ENCODE measurements around the gene LEP.

LEP gene

GRCh38 chr7:128240696-128241386, at the start of gene LEP:
Gene LEP (plus strand): TSS chr7:128241278. CDS start chr7:128252019, 10,741 bp downstream.
- no peaks in the 10 kb centered on the region for H3K36me3 ChIP-seq (ENCODE audit: insufficient read depth, insufficient read length, low read length)
- no peaks in the 10 kb centered on the region for H3K4me1 ChIP-seq (ENCODE audit: insufficient read depth, insufficient read length)
- no peak within 1 kb of the TSS for H3K9ac ChIP-seq (ENCODE audit: insufficient read length, low read depth)
- no peaks in the 10 kb centered on the region for H3K27me3 ChIP-seq (ENCODE audit: insufficient read depth, insufficient read length)
- no peak within 1 kb of the TSS for H3K4me3 ChIP-seq (ENCODE audit: insufficient read length, low read depth)
- DNase-seq (ENCODE audit: low read depth, low spot score): no peak
- H3K9me3 ChIP-seq (ENCODE audit: insufficient read depth, low read length): peaks cover 25% of the 10 kb centered on the region; the same call in 1 of the 2 replicates
- TF ChIP-seq SUZ12 (IDR thresholded peaks at IDR 0.05; ENCODE audit: extremely low read depth, insufficient read depth, insufficient read length) (no peak), ZNF274 (IDR thresholded peaks at IDR 0.05; ENCODE audit: low read depth, low read length) (no peak), YY1 (IDR thresholded peaks at IDR 0.05; ENCODE audit: insufficient read depth, insufficient read length) (no peak)

GRCh38 chr7:128192497-128193142, 48.5 kb upstream of the LEP start:
- TF ChIP-seq YY1 (IDR thresholded peaks at IDR 0.05; ENCODE audit: insufficient read depth, insufficient read length) (no peak), SUZ12 (IDR thresholded peaks at IDR 0.05; ENCODE audit: extremely low read depth, insufficient read depth, insufficient read length) (no peak)
- H3K36me3 ChIP-seq (ENCODE audit: insufficient read depth, insufficient read length, low read length): no peaks in the 10 kb centered on the region
- no peak overlapping the region for H3K9ac ChIP-seq (ENCODE audit: insufficient read length, low read depth)
- H3K4me1 ChIP-seq (ENCODE audit: insufficient read depth, insufficient read length): no peaks in the 10 kb centered on the region
- DNase-seq (ENCODE audit: low read depth, low spot score): no peak
- H3K27me3 ChIP-seq (ENCODE audit: insufficient read depth, insufficient read length): no peaks in the 10 kb centered on the region
- H3K4me3 ChIP-seq (ENCODE audit: insufficient read length, low read depth): no peak overlapping the region
- peaks cover 24% of the 10 kb centered on the region for H3K9me3 ChIP-seq (ENCODE audit: insufficient read depth, low read length)

GRCh38 chr7:128194533-128195282, 46.4 kb upstream of the LEP start:
- no peak for DNase-seq (ENCODE audit: low read depth, low spot score)
- H3K4me3 ChIP-seq (ENCODE audit: insufficient read length, low read depth): no peak overlapping the region
- no peak overlapping the region for H3K9ac ChIP-seq (ENCODE audit: insufficient read length, low read depth)
- H3K9me3 ChIP-seq (ENCODE audit: insufficient read depth, low read length): peaks cover 24% of the 10 kb centered on the region
- TF ChIP-seq SUZ12 (IDR thresholded peaks at IDR 0.05; ENCODE audit: extremely low read depth, insufficient read depth, insufficient read length) (no peak), YY1 (IDR thresholded peaks at IDR 0.05; ENCODE audit: insufficient read depth, insufficient read length) (no peak)
- no peaks in the 10 kb centered on the region for H3K36me3 ChIP-seq (ENCODE audit: insufficient read depth, insufficient read length, low read length)
- no peaks in the 10 kb centered on the region for H3K27me3 ChIP-seq (ENCODE audit: insufficient read depth, insufficient read length)
- H3K4me1 ChIP-seq (ENCODE audit: insufficient read depth, insufficient read length): no peaks in the 10 kb centered on the region

- Histone ChIP-seq H3K36me3 (ENCODE audit: insufficient read depth, insufficient read length, low read length) (no peaks in the 10 kb centered on the region), H3K4me1 (ENCODE audit: insufficient read depth, insufficient read length) (no peaks in the 10 kb centered on the region), H3K9ac (ENCODE audit: insufficient read length, low read depth) (no peak overlapping the region), H3K4me3 (ENCODE audit: insufficient read length, low read depth) (no peak overlapping the region), H3K27me3 (ENCODE audit: insufficient read depth, insufficient read length) (peaks cover 22% of the 10 kb centered on the region), H3K9me3 (ENCODE audit: insufficient read depth, low read length) (peaks cover 24% of the 10 kb centered on the region)
- TF ChIP-seq ZNF274 (IDR thresholded peaks at IDR 0.05; ENCODE audit: low read depth, low read length): no peak
- TF ChIP-seq YY1 (IDR thresholded peaks at IDR 0.05; ENCODE audit: insufficient read depth, insufficient read length): no peak
- no peak for TF ChIP-seq SUZ12 (IDR thresholded peaks at IDR 0.05; ENCODE audit: extremely low read depth, insufficient read depth, insufficient read length)
- DNase-seq (ENCODE audit: low read depth, low spot score): no peak
Measured at GRCh38 chr7:128197589-128197988, 43.5 kb upstream of the LEP start.

GRCh38 chr7:128197989-128198580, 43.0 kb upstream of the LEP start:
- no peak for DNase-seq (ENCODE audit: low read depth, low spot score)
- no peak for TF ChIP-seq SUZ12 (IDR thresholded peaks at IDR 0.05; ENCODE audit: extremely low read depth, insufficient read depth, insufficient read length)
- Histone ChIP-seq H3K4me1 (ENCODE audit: insufficient read depth, insufficient read length) (peaks cover 1% of the 10 kb centered on the region), H3K9ac (ENCODE audit: insufficient read length, low read depth) (no peak overlapping the region), H3K4me3 (ENCODE audit: insufficient read length, low read depth) (no peak overlapping the region), H3K27me3 (ENCODE audit: insufficient read depth, insufficient read length) (peaks cover 27% of the 10 kb centered on the region), H3K9me3 (ENCODE audit: insufficient read depth, low read length) (peaks cover 24% of the 10 kb centered on the region), H3K36me3 (ENCODE audit: insufficient read depth, insufficient read length, low read length) (no peaks in the 10 kb centered on the region)

- Histone ChIP-seq H3K27me3 (ENCODE audit: insufficient read depth, insufficient read length) (peaks cover 40% of the 10 kb centered on the region), H3K4me3 (ENCODE audit: insufficient read length, low read depth) (no peak overlapping the region), H3K9me3 (ENCODE audit: insufficient read depth, low read length) (peaks cover 3% of the 10 kb centered on the region), H3K4me1 (ENCODE audit: insufficient read depth, insufficient read length) (peaks cover 2% of the 10 kb centered on the region), H3K36me3 (ENCODE audit: insufficient read depth, insufficient read length, low read length) (no peaks in the 10 kb centered on the region), H3K9ac (ENCODE audit: insufficient read length, low read depth) (no peak overlapping the region)
- TF ChIP-seq SUZ12 (IDR thresholded peaks at IDR 0.05; ENCODE audit: extremely low read depth, insufficient read depth, insufficient read length) (no peak), YY1 (IDR thresholded peaks at IDR 0.05; ENCODE audit: insufficient read depth, insufficient read length) (no peak), ZNF274 (IDR thresholded peaks at IDR 0.05; ENCODE audit: low read depth, low read length) (no peak)
- no peak for DNase-seq (ENCODE audit: low read depth, low spot score)
Measured at GRCh38 chr7:128200376-128200775, 40.7 kb upstream of the LEP start.

Data from NT2/D1 (cell line).